OCI-LY3 (cell line): Measurements from ENCODE around the gene SLX9.
"Not testable (repeated sequence)": the region's sequence is repeated elsewhere in the genome, so short reads cannot be mapped to it uniquely, and the experiment has no call there.

Experiments
- H2AFZ ChIP-seq: fragments of 200-600, 300-600 bp; shearing (Covaris generic); 2 replicates; pipeline ENCODE4 v1.6.0; 2014; ENCODE audit warnings: antibody characterized with exemption, low read depth, low read length
- H3K27ac ChIP-seq: fragments of 200-600, 300-600 bp; sonication (generic); 2 replicates; pipeline ENCODE4 v1.5.1; 2014; ENCODE audit warnings: mild to moderate bottlenecking, low read length, moderate library complexity, mixed read lengths
- H3K27me3 ChIP-seq: fragments of 200-600, 300-600 bp; sonication (generic); 2 replicates; pipeline ENCODE4 v1.6.1; 2014; ENCODE audit warnings: low read depth, low read length, mixed read lengths
- H3K36me3 ChIP-seq: fragments of 200-600, 300-600 bp; sonication (generic); replicated peaks from 2 replicates; pipeline ENCODE3; 2014; ENCODE audit warnings: low read depth, low read length, mixed read lengths
- H3K4me1 ChIP-seq: fragments of 300-600, 200-600 bp; sonication (generic); 2 replicates; pipeline ENCODE4 v1.6.1; 2014; ENCODE audit warnings: low read length, mixed read lengths
- H3K4me2 ChIP-seq: fragments of 200-600, 300-600 bp; sonication (generic); 2 replicates; pipeline ENCODE4 v1.6.1; 2014; ENCODE audit warnings: low read length, mixed read lengths
- H3K4me3 ChIP-seq: fragments of 300-600, 200-600 bp; sonication (generic); 2 replicates; pipeline ENCODE4 v1.5.1; 2014; ENCODE audit warnings: antibody characterized with exemption, mild to moderate bottlenecking, low read length, moderate library complexity
- H3K79me2 ChIP-seq: fragments of 300-600, 200-600 bp; shearing (Covaris generic); 2 replicates; pipeline ENCODE4 v1.6.1; 2014; ENCODE audit warnings: mild to moderate bottlenecking, low read length, mixed read lengths
- H3K9ac ChIP-seq: fragments of 300-600, 200-600 bp; shearing (Covaris generic); 2 replicates; pipeline ENCODE4 v1.6.0; 2014; ENCODE audit warnings: mild to moderate bottlenecking, low read length, moderate library complexity
- H3K9me3 ChIP-seq: fragments of 200-600, 300-600 bp; shearing (Covaris generic); 2 replicates; pipeline ENCODE4 v1.6.1; 2014; ENCODE audit warnings: low read length, mixed read lengths; ENCODE audit not compliant: insufficient read depth
- H4K20me1 ChIP-seq: fragments of 200-600, 300-600 bp; sonication (generic); 2 replicates; pipeline ENCODE4 v1.6.1; 2016; ENCODE audit warnings: low read length, mixed read lengths; ENCODE audit not compliant: insufficient read depth
- CTCF ChIP-seq: fragments of 200-600, 300-600 bp; sonication (generic); IDR thresholded peaks from 2 replicates; pipeline ENCODE4 v1.5.1; 2014; ENCODE audit warnings: antibody characterized with exemption, low read length, low read depth
- EZH2phosphoT487 ChIP-seq: fragments of 200-600 bp; shearing (Covaris generic); IDR thresholded peaks from 2 replicates; pipeline ENCODE4 v1.6.1; 2018; ENCODE audit warnings: antibody characterized with exemption, mixed run types, low read depth

Gene SLX9

GRCh38 chr21:44975720-44976555 is 36.1 kb downstream of the SLX9 start:
- H3K79me2 ChIP-seq, result no peaks in the 10 kb centered on the region
- no peak overlapping the region for H2AFZ ChIP-seq
- H3K4me1 ChIP-seq, result no peaks in the 10 kb centered on the region
- H3K27me3 ChIP-seq, result no peaks in the 10 kb centered on the region
- TF ChIP-seq CTCF, result no peak
- no peak for TF ChIP-seq EZH2phosphoT487
- no peaks in the 10 kb centered on the region for H3K36me3 ChIP-seq
- H3K4me3 ChIP-seq, result no peak overlapping the region
- H3K9ac ChIP-seq, result no peak overlapping the region
- no peaks in the 10 kb centered on the region for H3K9me3 ChIP-seq
- H4K20me1 ChIP-seq, result no peaks in the 10 kb centered on the region
- no peak overlapping the region for H3K27ac ChIP-seq
- H3K4me2 ChIP-seq, result no peak overlapping the region

DNA sequence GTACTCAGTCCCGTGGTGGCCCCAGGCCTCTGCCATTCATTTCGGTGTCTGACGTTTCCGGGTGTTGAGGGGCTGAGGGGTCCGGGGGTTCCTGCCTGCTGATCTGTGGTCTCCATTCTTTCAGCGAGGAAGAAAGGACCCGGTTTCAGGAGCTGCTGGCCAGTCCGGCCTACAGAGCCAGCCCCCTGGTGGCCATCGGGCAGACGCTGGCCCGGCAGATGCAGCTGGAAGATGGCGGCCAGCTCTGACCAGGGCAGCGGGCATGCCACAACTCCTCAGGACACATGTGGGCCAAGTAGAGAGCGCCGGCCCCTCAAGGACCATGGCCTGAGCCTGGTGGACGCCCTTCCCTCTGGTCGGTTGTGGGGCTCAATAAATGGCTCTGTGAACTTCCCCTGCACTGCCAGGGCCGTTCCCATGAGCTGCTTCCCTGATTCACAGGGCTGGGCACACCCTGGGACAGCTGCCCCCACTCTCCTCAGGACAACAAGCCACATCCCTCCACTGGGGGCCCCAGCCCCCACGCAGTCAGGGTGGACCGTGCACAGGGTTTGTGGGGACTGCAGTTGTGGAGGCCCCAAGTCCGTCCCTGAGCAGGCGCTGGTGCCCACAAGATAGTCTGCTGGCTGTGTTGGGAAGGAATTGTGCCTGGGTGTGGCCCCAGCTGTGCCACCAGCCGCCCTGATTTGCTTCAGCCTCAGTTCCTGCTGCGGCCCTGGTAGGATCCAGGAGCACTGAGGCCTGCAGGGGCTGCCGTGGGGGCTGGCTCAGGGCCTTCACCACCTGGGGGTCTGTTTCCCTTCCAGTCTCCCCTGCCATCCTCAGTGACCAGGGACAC is 36.9 kb downstream of the SLX9 start:
- H3K79me2 ChIP-seq, H3K36me3 ChIP-seq, H3K4me2 ChIP-seq, H3K9ac ChIP-seq, H3K9me3 ChIP-seq, H3K27me3 ChIP-seq, H2AFZ ChIP-seq, H3K4me1 ChIP-seq, H3K4me3 ChIP-seq, H4K20me1 ChIP-seq, H3K27ac ChIP-seq: not testable (repeated sequence)

GRCh38 chr21:44977616-44978340 is 37.9 kb downstream of the SLX9 start:
- Histone ChIP-seq H3K4me1 (no peaks in the 10 kb centered on the region), H3K4me3 (no peak overlapping the region), H3K27me3 (no peaks in the 10 kb centered on the region), H3K27ac (no peak overlapping the region), H3K36me3 (no peaks in the 10 kb centered on the region), H3K9me3 (no peaks in the 10 kb centered on the region), H3K79me2 (no peaks in the 10 kb centered on the region), H2AFZ (no peak overlapping the region), H4K20me1 (no peaks in the 10 kb centered on the region), H3K4me2 (no peak overlapping the region), H3K9ac (no peak overlapping the region)
- TF ChIP-seq EZH2phosphoT487, result no peak
- no peak for TF ChIP-seq CTCF

DNA sequence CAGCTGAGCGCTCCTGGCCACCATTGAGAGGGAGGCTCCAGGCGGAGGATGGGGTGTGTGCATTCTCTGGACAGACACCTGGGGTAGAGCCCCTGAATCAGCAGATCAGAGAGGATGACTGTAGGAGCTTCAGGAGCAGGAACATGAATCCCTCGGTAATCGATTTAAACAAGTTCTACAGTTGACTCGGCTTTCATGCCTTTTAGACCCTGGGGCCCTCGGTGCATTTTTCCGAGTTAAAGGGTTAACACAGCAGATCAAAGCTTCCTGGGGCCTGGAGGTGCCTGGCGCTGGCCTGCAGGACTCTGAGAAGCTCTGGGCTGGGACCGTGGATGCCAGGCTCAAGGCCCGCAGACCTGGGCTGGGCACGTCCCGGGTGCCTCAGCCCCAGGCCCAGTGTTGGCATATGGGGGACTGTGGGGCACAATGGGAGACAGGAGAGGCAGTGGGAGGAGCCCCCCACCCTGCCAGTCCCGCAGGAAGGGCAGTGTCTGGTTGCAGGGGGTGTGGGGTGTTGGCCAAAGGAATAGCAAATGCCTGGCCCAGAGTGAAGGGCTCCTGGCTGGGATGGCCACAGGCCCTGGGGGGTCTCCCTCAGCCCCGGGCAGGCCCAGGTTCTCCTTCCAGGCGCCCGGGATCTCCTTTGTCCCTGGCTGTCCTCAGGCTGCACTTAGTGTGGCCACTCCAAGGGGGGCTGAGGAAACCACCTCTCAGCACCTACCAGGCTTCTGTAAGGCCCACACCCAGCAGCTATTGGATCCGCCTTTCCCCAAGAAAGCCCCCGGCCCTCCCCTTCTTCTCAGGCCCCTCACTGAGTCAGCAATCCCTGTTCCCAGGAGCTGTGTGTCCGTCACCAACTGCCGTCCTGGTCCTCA is 40.1 kb downstream of the SLX9 start:
- no peaks in the 10 kb centered on the region for H3K4me1 ChIP-seq
- TF ChIP-seq CTCF (no peak), EZH2phosphoT487 (no peak)
- H3K27me3 ChIP-seq, result no peaks in the 10 kb centered on the region
- no peaks in the 10 kb centered on the region for H4K20me1 ChIP-seq
- H3K9me3 ChIP-seq, result no peaks in the 10 kb centered on the region
- no peaks in the 10 kb centered on the region for H3K79me2 ChIP-seq
- H3K27ac ChIP-seq, result no peak overlapping the region
- H2AFZ ChIP-seq, result no peak overlapping the region
- no peak overlapping the region for H3K4me3 ChIP-seq
- H3K36me3 ChIP-seq, result no peaks in the 10 kb centered on the region
- no peak overlapping the region for H3K9ac ChIP-seq
- no peak overlapping the region for H3K4me2 ChIP-seq
